Naive thymus-derived CD4-positive, alpha-beta T cell (primary cell): ENCODE results near the gene FBXW12. TPM values are rescaled to one million over a fixed set of nuclear protein-coding genes. Genes with fewer than 3 reads are reported as not detected.

ENCODE experiments used
- ATAC-seq: fragments of 150-1000 bp; cut with Tn5 transposase; 2 replicates; pipeline ENCODE4 v1.10.0; 2021; ENCODE audit warnings: mild to moderate bottlenecking, moderate library complexity
- CTCF ChIA-PET: fragments of 350-600 bp; sonication (Branson Sonifier 250); formaldehyde crosslinking; loops from one replicate; lab custom pipeline; 2021; ENCODE audit warnings: antibody characterized with exemption; lab: Charles Lee
- POLR2A ChIA-PET: fragments of 350-600 bp; sonication (Branson Sonifier 250); formaldehyde crosslinking; loops from one replicate; lab custom pipeline; 2021; ENCODE audit warnings: antibody characterized with exemption, inconsistent platforms; lab: Charles Lee
- DNase-seq, 9 donors: peaks; one replicate each; pipeline versions ENCODE4 v3.0.0 to v3.0.0-alpha.2; 2020 to 2022; ENCODE audit warnings: mixed read lengths in 1 of 9
- H3K27ac ChIP-seq: one replicate; pipeline ENCODE4 v1.7.0; 2013; ENCODE audit warnings: mild to moderate bottlenecking, low read depth, low read length, moderate library complexity
- H3K27me3 ChIP-seq, 2 donors: one replicate each; pipeline ENCODE4 v1.7.0; 2013; ENCODE audit warnings: low read length in 2 of 2, mild to moderate bottlenecking in 2 of 2, moderate library complexity in 2 of 2; ENCODE audit not compliant: control insufficient read depth in 2 of 2, insufficient read depth in 2 of 2
- H3K36me3 ChIP-seq, 3 experiments: 1 replicate in 2 of 3; 2 replicates in 1 of 3; pipeline ENCODE4 v1.7.0; 2013; ENCODE audit warnings: low read length in 3 of 3, mild to moderate bottlenecking in 3 of 3, moderate library complexity in 1 of 3; ENCODE audit not compliant: insufficient read depth in 3 of 3, control insufficient read depth in 2 of 3
- H3K4me1 ChIP-seq, 2 donors: one replicate each; pipeline ENCODE4 v1.7.0; 2013; ENCODE audit warnings: low read length in 2 of 2, mild to moderate bottlenecking in 2 of 2, moderate library complexity in 1 of 2; ENCODE audit not compliant: control insufficient read depth in 2 of 2, insufficient read depth in 2 of 2
- H3K4me3 ChIP-seq: 2 replicates; pipeline ENCODE4 v1.7.0; 2013; ENCODE audit warnings: mild to moderate bottlenecking, low read length
- H3K9me3 ChIP-seq, 3 experiments: 1 replicate in 2 of 3; 2 replicates in 1 of 3; pipeline ENCODE4 v1.7.0; 2013; ENCODE audit warnings: low read length in 3 of 3; ENCODE audit not compliant: control insufficient read depth in 2 of 3
- H3K27ac Mint-ChIP-seq, 9 donors: one replicate each; pipeline ENCODE4 v1.8.0; 2020 to 2022; ENCODE audit warnings: mixed read lengths in 9 of 9, mild to moderate bottlenecking in 8 of 9, moderate library complexity in 5 of 9, inconsistent platforms in 2 of 9
- H3K27me3 Mint-ChIP-seq, 5 donors: one replicate each; pipeline ENCODE4 v1.8.0; 2021 to 2022; ENCODE audit warnings: mixed read lengths in 5 of 5, mild to moderate bottlenecking in 1 of 5
- H3K36me3 Mint-ChIP-seq, 5 donors: one replicate each; pipeline ENCODE4 v1.8.0; 2020 to 2022; ENCODE audit warnings: mixed read lengths in 5 of 5, mild to moderate bottlenecking in 3 of 5, inconsistent platforms in 1 of 5
- H3K4me1 Mint-ChIP-seq, 7 donors: one replicate each; pipeline ENCODE4 v1.8.0; 2020 to 2022; ENCODE audit warnings: mixed read lengths in 7 of 7, mild to moderate bottlenecking in 3 of 7, inconsistent platforms in 1 of 7
- H3K4me3 Mint-ChIP-seq, 10 donors: one replicate each; pipeline ENCODE4 v1.8.0; 2020 to 2022; ENCODE audit warnings: mild to moderate bottlenecking in 10 of 10, mixed read lengths in 10 of 10, moderate library complexity in 6 of 10, inconsistent platforms in 2 of 10
- H3K9me3 Mint-ChIP-seq, 11 donors: one replicate each; pipeline ENCODE4 v1.8.0; 2020 to 2022; ENCODE audit warnings: mixed read lengths in 11 of 11, mild to moderate bottlenecking in 4 of 11, inconsistent platforms in 1 of 11, moderate library complexity in 1 of 11
- intact Hi-C, 2 donors: fragments of 100-400 bp; cut with micrococcal nuclease; formaldehyde crosslinking; loops; one replicate each; pipeline ENCODE4 v1.15.1; 2023
- polyA plus RNA-seq, 2 donors: library from polyadenylated mRNA; unstranded; fragments of 300-500 nt; fragmentation: Illumina TruSeq; gene quantifications; one replicate each; pipeline ENCODE4 v1.2.3, GENCODE V29; 2021
- total RNA-seq, 6 experiments: library from RNA in 5 of 6; stranded (reverse) in 5 of 6; gene quantifications; 1 replicate in 5 of 6; 2 replicates in 1 of 6; pipeline ENCODE4 v1.2.3 and lab custom pipeline; 2021 to 2026

Gene FBXW12
- total and polyA plus RNA-seq, 7 experiments from 2014 or later = not detected

- ATAC-seq = no peak
- no peaks in the 10 kb centered on the region for H3K4me1 Mint-ChIP-seq
- POLR2A ChIA-PET = no interaction called here
- peak overlapping the region in 1 of 9 donors; percentile 58 for H3K27ac Mint-ChIP-seq
- Histone ChIP-seq H3K27ac (no peak overlapping the region), H3K4me1 (no peaks in the 10 kb centered on the region), H3K27me3 (no peaks in the 10 kb centered on the region), H3K4me3 (no peak overlapping the region), H3K9me3 (no peaks in the 10 kb centered on the region), H3K36me3 (no peaks in the 10 kb centered on the region)
- no peak for DNase-seq
- CTCF ChIA-PET = interaction anchor here (1.0 to 2.2 kb wide), 2 partner anchors 23 kb away, joined by 4 to 6 read pairs; no protein-coding TSS in a partner anchor
- H3K36me3 Mint-ChIP-seq = no peaks in the 10 kb centered on the region
- H3K4me3 Mint-ChIP-seq = no peak overlapping the region
- H3K27me3 Mint-ChIP-seq = peaks cover 0 to 18% (median 0%) of the 10 kb centered on the region in 5 donors
- intact Hi-C loops = no loop called here
- no peaks in the 10 kb centered on the region for H3K9me3 Mint-ChIP-seq
Observed at GRCh38 chr3:48423883-48424695, 52.1 kb downstream of the FBXW12 start.

DNA sequence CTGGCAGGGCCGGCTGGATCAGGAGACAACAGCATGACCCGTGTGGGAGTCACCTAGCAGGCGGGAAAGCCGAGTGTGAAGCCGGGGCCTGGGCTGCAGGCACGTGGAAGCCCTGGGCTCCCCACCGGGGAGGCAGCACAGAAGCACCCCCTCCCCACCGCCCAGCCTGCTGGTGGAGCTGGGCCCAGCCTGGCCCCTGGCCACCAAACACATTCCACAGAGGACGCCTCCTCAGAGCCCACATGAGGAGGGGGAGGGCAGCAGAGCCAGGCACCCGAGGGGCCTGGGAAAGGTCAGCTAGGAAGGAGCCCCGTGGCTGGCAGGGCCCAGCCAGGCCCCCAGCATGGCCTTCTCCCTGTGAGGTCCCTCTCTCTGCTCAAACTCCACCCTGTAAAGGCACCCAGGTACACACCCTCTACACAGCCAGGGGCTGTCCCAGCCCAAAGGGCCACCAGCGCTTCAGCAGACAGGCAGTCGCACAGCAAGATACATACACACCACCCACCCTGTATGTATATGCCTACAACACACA, 53.3 kb downstream of the FBXW12 start:
- ChIA-PET POLR2A (no interaction called here), CTCF (interaction anchor here (1.0 kb wide), 1 partner anchor 25 kb away, joined by 4 read pairs; no protein-coding TSS in a partner anchor)
- no peak overlapping the region for H3K27ac Mint-ChIP-seq
- Histone ChIP-seq H3K9me3 (no peaks in the 10 kb centered on the region), H3K27ac (no peak overlapping the region), H3K27me3 (no peaks in the 10 kb centered on the region), H3K36me3 (no peaks in the 10 kb centered on the region), H3K4me3 (no peak overlapping the region), H3K4me1 (peaks cover 6 to 7% of the 10 kb centered on the region in 2 donors)
- H3K27me3 Mint-ChIP-seq = peaks cover 0 to 24% (median 0%) of the 10 kb centered on the region in 5 donors
- intact Hi-C loops = no loop called here
- H3K9me3 Mint-ChIP-seq = no peaks in the 10 kb centered on the region
- ATAC-seq = no peak
- DNase-seq = no peak
- peaks cover 0 to 2% (median 0%) of the 10 kb centered on the region in 5 donors for H3K36me3 Mint-ChIP-seq
- peaks cover 0 to 5% (median 0%) of the 10 kb centered on the region in 7 donors for H3K4me1 Mint-ChIP-seq
- no peak overlapping the region for H3K4me3 Mint-ChIP-seq

DNA sequence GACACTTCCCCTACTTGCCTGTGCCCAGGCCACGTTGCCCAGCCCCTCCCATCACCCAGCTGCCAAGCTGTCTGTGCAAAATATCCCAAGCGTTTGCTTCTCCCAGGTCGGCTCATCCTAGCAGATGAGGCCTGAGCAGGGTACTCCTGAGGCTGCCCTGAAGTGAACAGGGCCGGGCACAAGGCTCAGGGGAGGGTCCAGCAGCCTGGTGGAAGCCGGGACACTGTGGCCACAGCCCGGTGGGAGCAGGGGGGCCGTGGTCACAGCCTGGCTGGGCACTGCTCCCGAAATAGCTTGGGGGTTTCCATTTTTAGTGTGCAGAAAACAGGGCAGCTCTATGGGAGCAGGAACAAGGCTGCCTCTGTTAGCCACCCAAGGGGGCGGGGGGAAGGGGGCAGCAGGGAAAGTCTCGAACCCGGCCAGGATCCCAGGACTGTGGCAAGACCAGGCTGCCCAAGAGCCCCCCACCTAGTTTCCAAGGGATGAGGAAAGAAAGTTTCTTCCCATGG, 54.4 kb downstream of the FBXW12 start:
- no peaks in the 10 kb centered on the region for H3K36me3 ChIP-seq
- H3K4me3 ChIP-seq = no peak overlapping the region
- H3K4me3 Mint-ChIP-seq = peak overlapping the region in 1 of 10 donors; percentile 90
- peaks cover 0 to 8% (median 0%) of the 10 kb centered on the region in 5 donors for H3K36me3 Mint-ChIP-seq
- H3K27ac ChIP-seq = no peak overlapping the region
- H3K9me3 Mint-ChIP-seq = peaks cover 0 to 2% (median 0%) of the 10 kb centered on the region in 11 donors
- ATAC-seq = no peak
- POLR2A ChIA-PET = interaction anchor here (1.2 kb wide), 1 partner anchor 10 kb away, joined by 3 read pairs; no protein-coding TSS in a partner anchor
- no peak overlapping the region for H3K27ac Mint-ChIP-seq
- H3K4me1 Mint-ChIP-seq = peaks cover 0 to 13% (median 0%) of the 10 kb centered on the region in 7 donors
- H3K4me1 ChIP-seq = peaks cover 8 to 10% of the 10 kb centered on the region in 2 donors
- H3K9me3 ChIP-seq = no peaks in the 10 kb centered on the region
- CTCF ChIA-PET = interaction anchor here (1.0 kb wide), 1 partner anchor 9 kb away, joined by 3 read pairs; no protein-coding TSS in a partner anchor
- intact Hi-C loops = no loop called here
- DNase-seq = no peak
- peaks cover 0 to 30% (median 0%) of the 10 kb centered on the region in 5 donors for H3K27me3 Mint-ChIP-seq
- no peaks in the 10 kb centered on the region for H3K27me3 ChIP-seq

GRCh38 chr3:48426944-48427629, 55.1 kb downstream of the FBXW12 start:
- H3K4me3 ChIP-seq = no peak overlapping the region
- intact Hi-C loops = no loop called here
- POLR2A ChIA-PET = interaction anchor here (0.7 to 1.2 kb wide), 2 partner anchors 10 to 42 kb away, joined by 3 read pairs; no protein-coding TSS in a partner anchor
- Mint-ChIP-seq H3K27ac (peak overlapping the region in 1 of 9 donors; percentile 17), H3K4me3 (peak overlapping the region in 8 of 10 donors; percentile 0 to 90 (median 34)), H3K4me1 (peaks cover 0 to 17% (median 0%) of the 10 kb centered on the region in 7 donors), H3K9me3 (peaks cover 0 to 2% (median 0%) of the 10 kb centered on the region in 11 donors), H3K36me3 (peaks cover 0 to 12% (median 0%) of the 10 kb centered on the region in 5 donors), H3K27me3 (peaks cover 0 to 30% (median 0%) of the 10 kb centered on the region in 5 donors)
- H3K4me1 ChIP-seq = peaks cover 8 to 10% of the 10 kb centered on the region in 2 donors
- H3K9me3 ChIP-seq = no peaks in the 10 kb centered on the region
- no peak for DNase-seq
- H3K27me3 ChIP-seq = no peaks in the 10 kb centered on the region
- no peak for ATAC-seq
- peaks cover 0 to 5% (median 3%) of the 10 kb centered on the region in 3 experiments for H3K36me3 ChIP-seq
- H3K27ac ChIP-seq = no peak overlapping the region
- CTCF ChIA-PET = interaction anchor here (1.0 kb wide), 1 partner anchor 9 kb away, joined by 3 read pairs; no protein-coding TSS in a partner anchor

DNA sequence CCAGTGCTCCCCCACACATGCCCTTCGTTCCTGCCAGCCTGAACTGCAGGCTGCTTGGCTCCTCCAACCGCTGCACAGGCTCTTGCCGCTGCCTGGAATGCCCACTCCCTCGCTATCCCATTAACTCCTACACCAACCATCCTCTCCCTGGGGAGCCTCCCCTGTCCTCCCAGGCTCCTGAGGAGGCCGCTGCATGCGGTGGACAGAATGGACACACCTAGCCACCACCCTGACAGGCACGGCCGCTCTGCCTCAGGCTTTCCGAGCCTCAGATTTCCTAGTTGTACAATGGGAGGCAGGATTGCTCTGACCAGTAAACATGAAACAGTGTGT, 55.6 kb downstream of the FBXW12 start:
- Mint-ChIP-seq H3K27ac (peak overlapping the region in 3 of 9 donors; percentile 17 to 41 (median 24)), H3K36me3 (peaks cover 0 to 12% (median 0%) of the 10 kb centered on the region in 5 donors), H3K27me3 (peaks cover 0 to 30% (median 0%) of the 10 kb centered on the region in 5 donors), H3K4me3 (peak overlapping the region; percentile 44 to 90 (median 64)), H3K4me1 (peaks cover 0 to 17% (median 0%) of the 10 kb centered on the region in 7 donors), H3K9me3 (peaks cover 0 to 2% (median 0%) of the 10 kb centered on the region in 11 donors)
- no peak overlapping the region for H3K4me3 ChIP-seq
- ATAC-seq (no peak), DNase-seq (no peak)
- CTCF ChIA-PET = interaction anchor here (1.0 kb wide), 1 partner anchor 8 kb away, joined by 3 read pairs; no protein-coding TSS in a partner anchor
- intact Hi-C loops = no loop called here
- no peaks in the 10 kb centered on the region for H3K27me3 ChIP-seq
- no peak overlapping the region for H3K27ac ChIP-seq
- peaks cover 8 to 10% of the 10 kb centered on the region in 2 donors for H3K4me1 ChIP-seq
- H3K36me3 ChIP-seq = peaks cover 0 to 10% (median 3%) of the 10 kb centered on the region in 3 experiments
- POLR2A ChIA-PET = interaction anchor here (0.7 kb wide), 1 partner anchor 42 kb away, joined by 3 read pairs; no protein-coding TSS in a partner anchor
- no peaks in the 10 kb centered on the region for H3K9me3 ChIP-seq
